Glutamatergic neuron (in vitro differentiated cells): ENCODE measurements around the gene ZNF280B. TPM values are rescaled to one million over a fixed set of nuclear protein-coding genes. Genes with fewer than 3 reads are reported as not detected.
"Not testable (repeated sequence)": the region's sequence is repeated elsewhere in the genome, so short reads cannot be mapped to it uniquely, and the experiment has no call there.

ENCODE experiments used
- DNase-seq: peaks from one replicate; pipeline ENCODE4 v3.0.0; 2022
- H3K27ac Mint-ChIP-seq: one replicate; pipeline ENCODE4 v1.8.0; 2020; ENCODE audit warnings: mild to moderate bottlenecking, mixed read lengths, inconsistent platforms; ENCODE audit not compliant: unreplicated experiment
- H3K27me3 Mint-ChIP-seq: one replicate; pipeline ENCODE4 v1.8.0; 2020; ENCODE audit warnings: mild to moderate bottlenecking, moderate library complexity, mixed read lengths, inconsistent platforms; ENCODE audit not compliant: unreplicated experiment
- H3K36me3 Mint-ChIP-seq: one replicate; pipeline ENCODE4 v1.8.0; 2020; ENCODE audit warnings: mild to moderate bottlenecking, mixed read lengths, inconsistent platforms; ENCODE audit not compliant: unreplicated experiment
- H3K4me1 Mint-ChIP-seq: one replicate; pipeline ENCODE4 v1.8.0; 2020; ENCODE audit warnings: mild to moderate bottlenecking, low read depth, mixed read lengths, inconsistent platforms; ENCODE audit not compliant: unreplicated experiment
- H3K4me3 Mint-ChIP-seq: one replicate; pipeline ENCODE4 v1.8.0; 2020; ENCODE audit warnings: mild to moderate bottlenecking, mixed read lengths, inconsistent platforms; ENCODE audit not compliant: unreplicated experiment
- H3K9me3 Mint-ChIP-seq: one replicate; pipeline ENCODE4 v1.8.0; 2020; ENCODE audit warnings: mild to moderate bottlenecking, moderate library complexity, mixed read lengths, inconsistent platforms; ENCODE audit not compliant: unreplicated experiment
- CTCF ChIP-seq: fragments of 200-600 bp; sonication (generic); IDR thresholded peaks from one replicate; pipeline ENCODE4 v1.5.0; 2021; ENCODE audit not compliant: partially characterized antibody, unreplicated experiment
- total RNA-seq: library from RNA; stranded (reverse); fragmentation: NEBNext Ultra II Directional; extraction: Animal tissue kit (Norgen Biotek cat#: 25700); gene quantifications from one replicate; pipeline ENCODE4 v1.2.1, GENCODE V29; 2021; ENCODE audit not compliant: unreplicated experiment

Gene ZNF280B
- total RNA-seq, 1 donor from 2014 or later, result 1.8 TPM

- no peak for TF ChIP-seq CTCF
- Mint-ChIP-seq H3K36me3 (peaks cover 11% of the 10 kb centered on the region), H3K4me1 (peaks cover 1% of the 10 kb centered on the region), H3K27me3 (no peaks in the 10 kb centered on the region), H3K4me3 (no peak overlapping the region), H3K9me3 (peaks cover 1% of the 10 kb centered on the region), H3K27ac (no peak overlapping the region)
- no peak for DNase-seq
Observed at GRCh38 chr22:22516992-22517391, 8.4 kb upstream of the ZNF280B start.

GRCh38 chr22:22515890-22516289 is 7.3 kb upstream of the ZNF280B start:
- Mint-ChIP-seq H3K27ac (no peak overlapping the region), H3K27me3 (no peaks in the 10 kb centered on the region), H3K9me3 (peaks cover 1% of the 10 kb centered on the region), H3K4me3 (no peak overlapping the region), H3K4me1 (no peaks in the 10 kb centered on the region), H3K36me3 (peaks cover 18% of the 10 kb centered on the region)
- no peak for DNase-seq
- no peak for TF ChIP-seq CTCF

- not testable (repeated sequence) for H3K9me3 Mint-ChIP-seq
Observed at GRCh38 chr22:22514431-22514830, 5.9 kb upstream of the ZNF280B start.

GRCh38 chr22:22513619-22514018 is 5.1 kb upstream of the ZNF280B start:
- DNase-seq, result no peak
- peaks cover 30% of the 10 kb centered on the region for H3K36me3 Mint-ChIP-seq
- H3K9me3 Mint-ChIP-seq, result peaks cover 1% of the 10 kb centered on the region
- H3K27me3 Mint-ChIP-seq, result no peaks in the 10 kb centered on the region
- no peak for TF ChIP-seq CTCF
- no peak overlapping the region for H3K27ac Mint-ChIP-seq
- no peak overlapping the region for H3K4me3 Mint-ChIP-seq
- H3K4me1 Mint-ChIP-seq, result no peaks in the 10 kb centered on the region

More at GRCh38 chr22:22514431-22514830, 5.9 kb upstream of the ZNF280B start:
- H3K27me3 Mint-ChIP-seq, H3K4me1 Mint-ChIP-seq, H3K27ac Mint-ChIP-seq, DNase-seq, H3K4me3 Mint-ChIP-seq: not testable (repeated sequence)
- H3K36me3 Mint-ChIP-seq, result peaks cover 27% of the 10 kb centered on the region

GRCh38 chr22:22512951-22513350 is 4.4 kb upstream of the ZNF280B start:
- H3K4me1 Mint-ChIP-seq, result peaks cover under 1% of the 10 kb centered on the region
- DNase-seq, result no peak

GRCh38 chr22:22510833-22511232 is 2.3 kb upstream of the ZNF280B start:
- H3K9me3 Mint-ChIP-seq, H3K4me1 Mint-ChIP-seq, DNase-seq, H3K27ac Mint-ChIP-seq, H3K27me3 Mint-ChIP-seq, H3K4me3 Mint-ChIP-seq: not testable (repeated sequence)
- peaks cover 30% of the 10 kb centered on the region for H3K36me3 Mint-ChIP-seq

More at GRCh38 chr22:22512951-22513350, 4.4 kb upstream of the ZNF280B start:
- Mint-ChIP-seq H3K27me3 (no peaks in the 10 kb centered on the region), H3K27ac (no peak overlapping the region), H3K36me3 (peaks cover 30% of the 10 kb centered on the region), H3K9me3 (peaks cover 1% of the 10 kb centered on the region), H3K4me3 (no peak overlapping the region)
- TF ChIP-seq CTCF, result no peak

GRCh38 chr22:22509912-22510311 is 1.4 kb upstream of the ZNF280B start:
- not testable (repeated sequence) for H3K4me1 Mint-ChIP-seq, DNase-seq, H3K27me3 Mint-ChIP-seq, H3K9me3 Mint-ChIP-seq, H3K27ac Mint-ChIP-seq, H3K4me3 Mint-ChIP-seq
- peaks cover 30% of the 10 kb centered on the region for H3K36me3 Mint-ChIP-seq
